Skeletal muscle satellite cell (primary cell): Measurements from ENCODE around the gene TFR2.

ENCODE experiments used
- H3K27me3 ChIP-seq: 2 replicates; pipeline ENCODE4 v1.7.0; 2013; ENCODE audit warnings: low read length; ENCODE audit not compliant: control insufficient read depth, insufficient read depth
- H3K36me3 ChIP-seq: 2 replicates; pipeline ENCODE4 v1.7.0; 2013; ENCODE audit warnings: mild to moderate bottlenecking, control low read depth, low read length; ENCODE audit not compliant: insufficient read depth
- H3K4me1 ChIP-seq: 2 replicates; pipeline ENCODE4 v1.7.0; 2013; ENCODE audit warnings: low read length; ENCODE audit not compliant: control insufficient read depth, insufficient read depth
- H3K4me2 ChIP-seq: 2 replicates; pipeline ENCODE4 v1.7.0; 2013; ENCODE audit warnings: mild to moderate bottlenecking, low read length
- H3K4me3 ChIP-seq: 2 replicates; pipeline ENCODE4 v1.7.0; 2013; ENCODE audit warnings: low read length
- H3K9ac ChIP-seq: 2 replicates; pipeline ENCODE4 v1.7.0; 2013; ENCODE audit warnings: mild to moderate bottlenecking, low read depth, low read length, moderate library complexity
- H3K9me3 ChIP-seq: replicated peaks from 2 replicates; pipeline ENCODE4 v1.7.0; 2013; ENCODE audit warnings: mild to moderate bottlenecking, control low read depth, low read length

Gene TFR2

DNA sequence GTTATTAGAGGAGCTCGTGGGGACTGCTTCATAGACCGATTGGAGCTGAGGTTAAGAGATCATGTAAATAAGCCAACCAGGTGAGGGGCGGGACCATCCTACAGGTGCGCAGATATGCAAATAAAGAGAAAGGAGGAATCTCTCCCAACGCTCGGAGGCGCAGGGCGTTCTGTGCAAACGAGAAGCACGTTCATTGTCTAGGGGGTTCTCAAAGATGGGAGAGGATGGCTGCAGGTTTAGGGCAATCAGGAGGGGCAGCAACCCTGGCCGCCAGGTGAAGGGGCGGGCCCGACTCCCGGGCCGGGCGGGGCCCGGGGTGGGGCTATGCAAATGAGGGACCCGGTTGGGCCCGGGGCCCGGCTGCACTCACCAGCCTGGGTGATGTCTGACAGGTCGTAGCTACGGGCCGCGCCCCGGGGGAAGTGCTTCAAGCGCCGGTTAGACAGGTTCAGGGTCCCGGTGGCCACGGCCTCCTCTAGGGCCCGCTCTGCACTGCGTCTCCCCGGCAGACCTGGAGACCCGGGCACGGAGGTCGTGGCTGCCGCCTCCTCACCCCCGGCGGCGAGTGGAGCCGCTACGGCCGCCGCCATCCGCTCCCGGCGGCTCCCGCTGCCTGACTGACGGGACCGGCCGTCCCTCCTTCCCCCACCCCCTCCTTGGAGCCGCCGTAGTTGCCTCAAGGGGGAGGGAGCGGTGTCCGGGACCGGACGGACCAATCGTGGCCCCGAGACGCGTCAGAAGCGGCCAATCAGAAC lies 55.7 kb downstream of the TFR2 start, which contains the start of gene LRCH4:
Gene LRCH4, minus strand, starts transcription at position 619 of the 755 bp plus-strand sequence. Its CDS starts 29 bp downstream, at position 590.
- Histone ChIP-seq H3K36me3 (peaks cover 25% of the 10 kb centered on the region), H3K27me3 (peaks cover 6% of the 10 kb centered on the region), H3K4me1 (peaks cover 21% of the 10 kb centered on the region), H3K4me3 (peak within 1 kb of the TSS; percentile 97), H3K9me3 (no peaks in the 10 kb centered on the region), H3K9ac (peak within 1 kb of the TSS; percentile 96), H3K4me2 (peak within 1 kb of the TSS; percentile 93)

DNA sequence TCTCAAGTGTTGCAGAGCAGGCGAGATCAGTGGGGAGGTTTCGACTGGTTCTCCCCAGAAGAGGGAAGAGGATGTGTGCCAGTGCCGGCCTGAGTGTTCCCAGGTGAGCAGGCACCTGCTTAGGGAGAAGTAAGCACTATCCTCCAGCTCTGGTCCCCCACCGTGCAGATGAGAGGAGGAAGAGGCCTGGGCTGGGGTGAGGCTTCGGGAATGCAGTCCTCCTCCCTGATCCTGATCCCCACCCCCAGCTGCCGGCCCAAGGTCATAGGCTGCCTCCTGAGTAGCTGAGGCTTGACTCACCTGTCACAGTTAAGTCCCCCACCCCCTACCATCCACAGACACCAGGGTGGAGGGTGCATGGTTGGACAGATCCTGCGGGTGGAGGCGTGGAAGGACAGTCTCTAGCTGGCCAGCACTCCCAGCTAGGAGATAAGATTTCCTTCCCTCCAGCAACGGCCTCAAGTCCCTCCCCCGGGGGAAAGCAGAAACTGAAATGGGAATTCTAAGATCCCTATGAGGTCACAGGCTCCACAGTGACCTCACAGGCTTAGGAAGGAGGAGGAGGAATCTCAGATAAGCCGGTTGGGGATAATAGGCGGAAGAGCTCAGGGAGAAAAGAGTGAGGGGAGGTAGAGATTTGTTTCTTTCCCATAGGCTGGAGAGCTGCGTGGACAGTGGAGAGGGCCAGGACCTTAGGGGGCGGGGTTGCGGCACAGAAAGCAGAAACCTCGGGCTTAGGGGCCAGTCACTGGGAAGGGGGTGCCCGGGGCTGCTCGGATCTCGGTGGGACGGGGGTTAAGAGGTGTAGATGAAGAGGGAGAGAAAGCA lies 56.5 kb downstream of the TFR2 start:
- Histone ChIP-seq H3K4me1 (peaks cover 21% of the 10 kb centered on the region), H3K9ac (peak overlapping the region; percentile 96), H3K4me3 (peak overlapping the region; percentile 97), H3K4me2 (peak overlapping the region; percentile 93), H3K36me3 (peaks cover 32% of the 10 kb centered on the region), H3K9me3 (no peaks in the 10 kb centered on the region), H3K27me3 (no peaks in the 10 kb centered on the region)

DNA sequence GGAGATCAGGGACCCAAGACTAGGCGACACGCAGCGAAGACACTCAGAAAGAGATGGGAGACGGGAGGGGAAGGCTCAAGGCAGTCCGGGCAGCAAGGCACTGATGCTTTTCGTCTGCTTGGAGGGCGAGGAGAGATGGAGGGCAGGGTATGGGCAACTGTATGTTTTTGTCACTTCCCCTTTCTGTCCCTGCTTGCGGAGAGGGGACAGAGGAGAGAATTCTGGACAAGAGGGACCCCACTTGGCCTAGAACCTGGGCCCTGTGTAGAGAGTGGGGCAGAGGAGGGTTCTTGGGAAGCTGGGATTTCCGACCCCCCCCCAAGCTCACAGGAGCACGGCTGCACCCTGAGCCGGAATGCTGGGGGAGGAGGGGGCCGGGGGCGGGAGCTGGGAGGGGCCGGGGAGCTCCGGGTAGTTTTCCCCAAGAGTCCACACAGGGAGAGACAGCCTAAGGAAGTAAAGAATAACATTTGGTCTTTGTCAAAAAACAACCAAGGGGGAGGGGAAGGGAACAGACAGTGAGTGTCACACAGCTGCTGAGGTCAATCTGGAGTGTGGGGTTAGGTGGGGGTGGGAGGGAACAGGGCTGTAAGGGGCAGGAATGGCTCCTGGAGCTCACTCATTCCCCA lies 57.2 kb downstream of the TFR2 start:
- Histone ChIP-seq H3K4me2 (peak overlapping the region; percentile 93), H3K36me3 (peaks cover 37% of the 10 kb centered on the region), H3K9ac (peak overlapping the region; percentile 96), H3K4me1 (peaks cover 21% of the 10 kb centered on the region), H3K4me3 (peak overlapping the region; percentile 97), H3K9me3 (no peaks in the 10 kb centered on the region), H3K27me3 (no peaks in the 10 kb centered on the region)

DNA sequence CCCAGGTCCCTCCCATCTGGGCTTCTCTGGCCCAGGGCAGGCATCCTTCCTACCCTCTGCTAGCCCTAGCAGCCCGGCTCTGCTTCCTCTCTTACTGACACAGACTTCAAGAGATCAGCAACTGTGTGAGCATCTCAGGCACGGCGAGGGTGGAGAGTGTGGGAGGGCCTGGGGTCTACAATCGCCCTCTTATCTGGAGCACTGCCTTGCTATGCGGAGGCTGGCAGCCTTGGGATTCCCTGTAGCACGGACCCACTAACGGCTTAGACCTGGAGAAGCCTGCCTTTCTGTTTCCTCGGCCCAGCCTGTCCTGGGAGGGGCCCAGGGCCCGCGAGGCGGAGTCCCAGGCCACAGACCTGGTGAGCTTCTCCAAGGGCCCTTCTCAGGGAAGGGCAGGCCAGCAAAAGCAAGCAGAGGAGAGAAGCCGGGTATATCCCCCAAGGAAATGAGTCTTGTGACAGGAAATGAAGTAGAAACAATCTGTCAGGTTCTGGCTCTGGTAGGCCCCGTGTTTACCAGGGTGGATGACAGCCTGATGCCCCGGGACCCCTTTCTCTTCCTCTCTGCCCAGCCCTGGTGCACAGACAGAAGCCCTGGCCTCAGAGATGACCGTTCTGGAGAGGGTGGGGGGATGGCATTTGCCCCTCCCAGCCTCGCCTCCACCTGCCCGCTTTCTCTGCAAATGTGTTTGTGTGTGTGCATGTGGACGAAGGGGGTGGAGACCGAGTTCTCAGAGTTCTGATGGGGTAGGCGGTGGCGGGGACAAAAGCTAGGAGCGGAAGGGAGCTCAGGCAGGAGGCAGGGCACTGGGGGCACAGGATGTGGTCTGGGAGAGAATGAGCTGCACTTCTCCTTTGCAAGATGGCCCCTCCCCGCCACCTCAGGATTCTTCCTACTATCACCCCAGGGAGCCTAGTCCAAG lies 58.0 kb downstream of the TFR2 start:
- Histone ChIP-seq H3K4me1 (peaks cover 21% of the 10 kb centered on the region), H3K4me3 (peak overlapping the region; percentile 97), H3K9ac (peak overlapping the region; percentile 89)

DNA sequence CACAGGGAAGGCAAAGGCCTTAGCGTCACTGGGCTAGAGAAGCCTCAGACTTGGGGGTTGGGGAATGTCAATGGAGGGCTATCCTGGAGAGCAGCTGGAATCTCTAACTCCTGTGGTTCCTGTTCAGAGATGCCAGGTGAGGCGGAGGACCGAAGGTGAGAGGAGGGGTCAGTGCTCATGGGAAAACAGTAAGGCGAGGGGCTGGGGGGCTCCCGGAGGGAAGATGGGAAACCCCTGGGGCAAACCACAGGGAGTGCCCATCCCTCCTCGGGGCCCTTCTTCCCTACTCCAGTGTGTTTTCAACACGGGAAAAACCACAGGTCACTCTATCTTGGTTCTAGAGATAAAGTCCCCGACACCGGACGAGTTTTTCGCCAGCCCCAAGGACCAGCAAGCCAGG lies 58.7 kb downstream of the TFR2 start:
- H3K27me3 ChIP-seq, result no peaks in the 10 kb centered on the region
- no peak overlapping the region for H3K4me3 ChIP-seq
- peaks cover 51% of the 10 kb centered on the region for H3K36me3 ChIP-seq
- peak overlapping the region; percentile 89 for H3K9ac ChIP-seq
- H3K4me1 ChIP-seq, result peaks cover 21% of the 10 kb centered on the region
- H3K4me2 ChIP-seq, result peak overlapping the region; percentile 93
- no peaks in the 10 kb centered on the region for H3K9me3 ChIP-seq

More for the DNA sequence above, 58.0 kb downstream of the TFR2 start:
- Histone ChIP-seq H3K9me3 (no peaks in the 10 kb centered on the region), H3K36me3 (peaks cover 44% of the 10 kb centered on the region), H3K27me3 (no peaks in the 10 kb centered on the region), H3K4me2 (peak overlapping the region; percentile 93)

DNA sequence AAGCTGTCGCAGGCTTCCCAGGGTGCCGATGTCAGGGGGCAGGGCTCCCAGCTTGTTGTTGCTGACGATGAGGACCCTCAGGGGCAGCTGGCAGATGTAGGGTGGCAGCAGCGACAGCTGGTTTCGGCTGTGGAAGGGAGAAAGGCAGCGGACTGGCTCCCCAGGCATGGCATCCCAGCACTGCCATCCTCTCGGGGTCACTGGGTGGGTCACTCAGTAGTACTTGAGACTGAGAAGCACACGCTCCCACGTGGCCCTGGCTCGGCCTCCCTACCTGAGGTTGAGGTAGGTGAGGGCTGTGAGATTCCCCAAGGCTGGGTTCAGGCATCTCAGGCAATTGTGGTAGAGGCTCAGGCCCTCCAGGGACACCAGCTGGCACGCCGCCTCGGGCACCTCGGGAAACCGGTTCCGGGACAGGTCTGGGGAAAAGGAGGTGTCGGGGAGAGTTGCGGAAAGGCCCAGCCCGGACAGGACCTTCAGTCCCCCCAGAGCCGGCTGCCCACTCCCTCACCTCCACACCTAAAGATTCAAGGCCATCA lies 59.2 kb downstream of the TFR2 start:
- no peaks in the 10 kb centered on the region for H3K27me3 ChIP-seq
- no peaks in the 10 kb centered on the region for H3K9me3 ChIP-seq
- no peak overlapping the region for H3K4me3 ChIP-seq
- H3K4me1 ChIP-seq, result peaks cover 21% of the 10 kb centered on the region
- H3K36me3 ChIP-seq, result peaks cover 56% of the 10 kb centered on the region
- no peak overlapping the region for H3K9ac ChIP-seq
- no peak overlapping the region for H3K4me2 ChIP-seq

DNA sequence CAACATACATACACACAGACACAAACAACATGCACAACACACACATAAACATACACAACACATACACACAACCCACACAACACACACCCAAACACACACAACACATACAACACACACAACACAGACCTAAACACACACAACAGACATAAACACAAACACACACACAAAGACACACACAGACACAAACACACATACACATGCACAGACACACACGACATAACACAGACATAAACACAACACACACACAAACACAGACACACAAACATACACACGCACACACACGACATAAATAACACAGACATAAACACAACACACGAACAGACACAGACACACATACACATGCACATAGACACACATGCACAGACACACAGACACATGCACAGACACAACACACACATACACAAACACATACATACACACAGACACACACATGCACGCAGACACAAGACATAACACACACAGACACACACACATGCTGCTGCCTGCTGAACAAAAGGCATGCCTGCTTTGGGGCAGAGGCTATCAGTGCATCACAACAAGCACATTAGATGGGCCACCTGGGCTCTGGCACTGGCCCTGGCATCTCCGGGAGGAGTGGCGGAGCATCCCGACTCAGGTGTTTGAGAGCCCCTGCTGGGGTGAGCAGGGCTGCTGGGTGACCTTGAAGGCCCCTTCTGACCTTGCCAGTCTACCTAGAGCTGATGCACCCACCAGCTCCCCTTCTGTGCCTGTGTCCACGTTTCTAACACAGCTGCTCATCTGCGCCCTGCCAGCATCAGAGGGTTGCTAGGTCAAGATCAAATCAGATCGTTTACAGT lies 60.7 kb downstream of the TFR2 start:
- peaks cover 21% of the 10 kb centered on the region for H3K4me1 ChIP-seq
- H3K4me2 ChIP-seq, result no peak overlapping the region
- H3K4me3 ChIP-seq, result no peak overlapping the region
- H3K9me3 ChIP-seq, result no peaks in the 10 kb centered on the region
- peaks cover 69% of the 10 kb centered on the region for H3K36me3 ChIP-seq
- H3K9ac ChIP-seq, result no peak overlapping the region
- H3K27me3 ChIP-seq, result no peaks in the 10 kb centered on the region

DNA sequence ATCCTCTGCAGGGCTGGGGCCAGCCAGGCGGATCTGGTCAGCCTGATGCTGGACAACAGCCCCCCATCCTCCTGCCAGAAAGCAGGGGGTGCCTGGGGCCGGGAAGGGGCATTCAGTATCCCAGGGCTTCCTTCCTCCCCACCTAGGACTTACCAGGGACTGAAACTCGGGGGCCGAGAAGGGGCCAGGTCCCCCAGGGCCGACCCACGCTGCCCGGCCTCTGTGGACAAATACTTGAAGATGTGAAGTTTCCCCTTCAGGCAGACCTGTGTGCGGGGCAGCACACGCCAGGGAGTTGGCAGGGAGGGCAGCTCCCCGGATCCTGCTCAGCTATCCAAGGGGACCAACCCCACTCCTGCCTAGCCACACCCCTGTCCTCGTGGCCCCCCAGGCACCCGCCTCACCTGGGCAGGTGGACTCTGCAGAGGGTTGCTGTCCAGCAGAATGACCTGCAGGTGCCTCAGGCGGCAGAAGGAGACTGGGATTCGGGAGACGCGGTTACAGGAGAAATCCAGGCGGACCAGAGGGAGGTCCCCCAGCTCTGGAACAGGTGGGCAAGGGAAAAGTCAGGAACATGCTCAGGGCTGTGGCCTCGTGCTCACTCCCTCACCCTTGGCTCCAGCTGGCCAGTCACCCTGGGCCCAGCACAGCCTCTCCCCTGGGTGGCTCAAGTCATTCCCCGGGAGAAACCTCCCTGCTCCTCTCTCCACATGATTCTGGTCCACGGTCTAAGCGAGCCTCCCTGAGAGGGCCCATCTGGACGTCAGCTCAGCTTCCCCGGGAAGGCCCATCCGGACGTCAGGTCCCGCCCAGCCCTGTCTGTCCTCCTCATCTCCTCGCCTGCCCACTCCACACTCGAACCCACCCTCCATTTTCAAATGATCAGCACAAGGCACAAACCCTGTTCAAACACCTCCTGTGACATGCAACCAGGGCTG lies 62.8 kb downstream of the TFR2 start:
- peaks cover 86% of the 10 kb centered on the region for H3K36me3 ChIP-seq
- H3K4me1 ChIP-seq, result peaks cover 9% of the 10 kb centered on the region
- no peak overlapping the region for H3K9ac ChIP-seq
- no peak overlapping the region for H3K4me2 ChIP-seq
- H3K4me3 ChIP-seq, result no peak overlapping the region
- H3K9me3 ChIP-seq, result no peaks in the 10 kb centered on the region
- H3K27me3 ChIP-seq, result no peaks in the 10 kb centered on the region

DNA sequence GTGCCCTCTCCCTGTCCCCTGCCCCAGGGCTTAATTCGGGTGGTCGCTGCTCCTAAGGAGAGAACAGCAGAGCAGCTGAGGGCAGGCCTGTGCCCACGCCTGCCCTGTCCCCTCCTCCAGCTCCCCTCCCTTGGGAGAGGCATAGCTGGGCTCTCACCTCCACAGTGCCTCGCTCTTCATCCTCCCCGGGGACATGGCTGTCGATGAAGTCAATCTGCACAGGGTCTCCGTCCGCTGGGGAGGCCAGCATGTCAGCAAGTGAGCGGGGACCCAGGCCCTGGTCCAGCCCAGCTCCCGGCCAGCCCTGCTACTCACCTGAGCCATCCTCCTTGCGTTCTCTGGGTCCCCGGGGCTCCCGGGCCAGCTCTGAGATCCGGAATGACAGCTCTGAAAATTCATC lies 63.8 kb downstream of the TFR2 start:
- Histone ChIP-seq H3K4me2 (no peak overlapping the region), H3K9ac (no peak overlapping the region)

More for the DNA sequence above, 63.8 kb downstream of the TFR2 start:
- Histone ChIP-seq H3K27me3 (no peaks in the 10 kb centered on the region), H3K9me3 (no peaks in the 10 kb centered on the region), H3K4me1 (no peaks in the 10 kb centered on the region), H3K4me3 (no peak overlapping the region), H3K36me3 (peaks cover 80% of the 10 kb centered on the region)
